Naive thymus-derived CD8-positive, alpha-beta T cell (primary cell): ENCODE results near the gene FHDC1. TPM values are rescaled to one million over a fixed set of nuclear protein-coding genes. Genes with fewer than 3 reads are reported as not detected.

Experiments
- ATAC-seq, 2 donors: fragments of 150-1000 bp; cut with Tn5 transposase in 1 of 2; sonication (Bioruptor Pico), chemical (Tn5 transposase) in 1 of 2; 1 replicate in 1 of 2; 2 replicates in 1 of 2; pipeline ENCODE4 v1.10.0; 2021; ENCODE audit warnings: mild to moderate bottlenecking in 2 of 2, moderate library complexity in 2 of 2
- POLR2A ChIA-PET: fragments of 350-600 bp; sonication (Branson Sonifier 250); formaldehyde crosslinking; loops from one replicate; lab custom pipeline; 2021; ENCODE audit warnings: antibody characterized with exemption; lab: Charles Lee
- DNase-seq, 10 donors: peaks; one replicate each; pipeline versions ENCODE4 v3.0.0 to v3.0.0-alpha.2; 2020 to 2022
- H3K27ac Mint-ChIP-seq, 10 donors: one replicate each; pipeline ENCODE4 v1.8.0; 2020 to 2022; ENCODE audit warnings: mild to moderate bottlenecking in 10 of 10, mixed read lengths in 10 of 10, moderate library complexity in 4 of 10, inconsistent platforms in 1 of 10
- H3K27me3 Mint-ChIP-seq, 5 donors: one replicate each; pipeline ENCODE4 v1.8.0; 2021 to 2022; ENCODE audit warnings: mixed read lengths in 5 of 5
- H3K36me3 Mint-ChIP-seq, 3 donors: one replicate each; pipeline ENCODE4 v1.8.0; 2020 to 2022; ENCODE audit warnings: mixed read lengths in 3 of 3, mild to moderate bottlenecking in 2 of 3, inconsistent platforms in 1 of 3
- H3K4me1 Mint-ChIP-seq, 4 donors: one replicate each; pipeline ENCODE4 v1.8.0; 2021 to 2022; ENCODE audit warnings: mixed read lengths in 4 of 4
- H3K4me3 Mint-ChIP-seq, 10 donors: one replicate each; pipeline ENCODE4 v1.8.0; 2020 to 2022; ENCODE audit warnings: mild to moderate bottlenecking in 10 of 10, mixed read lengths in 10 of 10, moderate library complexity in 6 of 10, inconsistent platforms in 1 of 10
- H3K9me3 Mint-ChIP-seq, 9 donors: one replicate each; pipeline ENCODE4 v1.8.0; 2020 to 2022; ENCODE audit warnings: mixed read lengths in 9 of 9, mild to moderate bottlenecking in 3 of 9, inconsistent platforms in 1 of 9, moderate library complexity in 1 of 9
- polyA plus RNA-seq, 3 donors: library from polyadenylated mRNA; unstranded; fragments of 300-500 nt; fragmentation: Illumina TruSeq; gene quantifications; one replicate each; pipeline ENCODE4 v1.2.3, GENCODE V29; 2021
- total RNA-seq, 8 experiments: library from RNA in 2 of 8; stranded (reverse) in 2 of 8; gene quantifications; one replicate each; pipeline ENCODE4 v1.2.3 and lab custom pipeline; 2021 to 2026

FHDC1 gene
- total and polyA plus RNA-seq, 5 experiments from 2014 or later: 0.09 to 0.39 (median 0.27) TPM; not detected in 2

GRCh38 chr4:152964335-152964734, 28.2 kb downstream of the FHDC1 start:
- H3K27me3 Mint-ChIP-seq: no peaks in the 10 kb centered on the region
- no peak for DNase-seq
- H3K36me3 Mint-ChIP-seq: no peaks in the 10 kb centered on the region
- POLR2A ChIA-PET: no interaction called here
- H3K27ac Mint-ChIP-seq: no peak overlapping the region
- H3K4me3 Mint-ChIP-seq: no peak overlapping the region
- H3K4me1 Mint-ChIP-seq: no peaks in the 10 kb centered on the region
- ATAC-seq: no peak
- H3K9me3 Mint-ChIP-seq: no peaks in the 10 kb centered on the region

GRCh38 chr4:152965611-152966010, 29.5 kb downstream of the FHDC1 start:
- Mint-ChIP-seq H3K27ac (no peak overlapping the region), H3K4me1 (no peaks in the 10 kb centered on the region), H3K4me3 (no peak overlapping the region), H3K36me3 (no peaks in the 10 kb centered on the region), H3K27me3 (no peaks in the 10 kb centered on the region), H3K9me3 (no peaks in the 10 kb centered on the region)
- POLR2A ChIA-PET: no interaction called here
- DNase-seq (no peak), ATAC-seq (no peak)

GRCh38 chr4:152967907-152968306, 31.8 kb downstream of the FHDC1 start:
- Mint-ChIP-seq H3K36me3 (no peaks in the 10 kb centered on the region), H3K4me3 (no peak overlapping the region), H3K4me1 (no peaks in the 10 kb centered on the region), H3K9me3 (no peaks in the 10 kb centered on the region), H3K27me3 (no peaks in the 10 kb centered on the region), H3K27ac (peak overlapping the region in 1 of 10 donors; percentile 4)
- ATAC-seq (no peak), DNase-seq (no peak)
- POLR2A ChIA-PET: no interaction called here

- ATAC-seq (no peak), DNase-seq (no peak)
- Mint-ChIP-seq H3K36me3 (no peaks in the 10 kb centered on the region), H3K9me3 (no peaks in the 10 kb centered on the region), H3K27me3 (no peaks in the 10 kb centered on the region), H3K27ac (no peak overlapping the region), H3K4me3 (no peak overlapping the region), H3K4me1 (no peaks in the 10 kb centered on the region)
- POLR2A ChIA-PET: no interaction called here
Measured at GRCh38 chr4:152968806-152969394, 32.8 kb downstream of the FHDC1 start.

GRCh38 chr4:152970102-152970820, 34.1 kb downstream of the FHDC1 start:
- H3K27ac Mint-ChIP-seq: no peak overlapping the region
- no peaks in the 10 kb centered on the region for H3K9me3 Mint-ChIP-seq
- POLR2A ChIA-PET: no interaction called here
- DNase-seq (no peak), ATAC-seq (no peak)
- H3K4me3 Mint-ChIP-seq: no peak overlapping the region
- H3K4me1 Mint-ChIP-seq: no peaks in the 10 kb centered on the region
- no peaks in the 10 kb centered on the region for H3K27me3 Mint-ChIP-seq
- H3K36me3 Mint-ChIP-seq: no peaks in the 10 kb centered on the region

GRCh38 chr4:152971053-152971452, 34.9 kb downstream of the FHDC1 start:
- no peak for DNase-seq
- Mint-ChIP-seq H3K36me3 (no peaks in the 10 kb centered on the region), H3K4me3 (no peak overlapping the region), H3K4me1 (no peaks in the 10 kb centered on the region), H3K27ac (no peak overlapping the region), H3K27me3 (no peaks in the 10 kb centered on the region), H3K9me3 (no peaks in the 10 kb centered on the region)
- POLR2A ChIA-PET: no interaction called here
- no peak for ATAC-seq

- H3K4me3 Mint-ChIP-seq: no peak overlapping the region
- no peak for ATAC-seq
- no peaks in the 10 kb centered on the region for H3K27me3 Mint-ChIP-seq
- POLR2A ChIA-PET: no interaction called here
- H3K36me3 Mint-ChIP-seq: no peaks in the 10 kb centered on the region
- no peaks in the 10 kb centered on the region for H3K9me3 Mint-ChIP-seq
- H3K27ac Mint-ChIP-seq: no peak overlapping the region
- no peaks in the 10 kb centered on the region for H3K4me1 Mint-ChIP-seq
- no peak for DNase-seq
Measured at GRCh38 chr4:152972821-152973628, 36.9 kb downstream of the FHDC1 start.

GRCh38 chr4:152973629-152974467, 37.7 kb downstream of the FHDC1 start:
- POLR2A ChIA-PET: no interaction called here
- Mint-ChIP-seq H3K4me1 (no peaks in the 10 kb centered on the region), H3K4me3 (no peak overlapping the region), H3K27ac (peak overlapping the region in 1 of 10 donors; percentile 73), H3K9me3 (no peaks in the 10 kb centered on the region), H3K36me3 (no peaks in the 10 kb centered on the region), H3K27me3 (no peaks in the 10 kb centered on the region)
- no peak for DNase-seq
- ATAC-seq: no peak

- Mint-ChIP-seq H3K36me3 (no peaks in the 10 kb centered on the region), H3K9me3 (no peaks in the 10 kb centered on the region), H3K4me3 (no peak overlapping the region), H3K27ac (peak overlapping the region in 1 of 10 donors; percentile 73), H3K4me1 (no peaks in the 10 kb centered on the region), H3K27me3 (no peaks in the 10 kb centered on the region)
- ATAC-seq (no peak), DNase-seq (no peak)
- POLR2A ChIA-PET: no interaction called here
Measured at GRCh38 chr4:152974468-152975379, 38.6 kb downstream of the FHDC1 start.

- POLR2A ChIA-PET: no interaction called here
- H3K4me3 Mint-ChIP-seq: no peak overlapping the region
Measured at GRCh38 chr4:152975380-152976211, 39.5 kb downstream of the FHDC1 start.

GRCh38 chr4:152976212-152976761, 40.2 kb downstream of the FHDC1 start:
- DNase-seq (no peak), ATAC-seq (no peak)
- H3K4me3 Mint-ChIP-seq: no peak overlapping the region
- no peak overlapping the region for H3K27ac Mint-ChIP-seq
- POLR2A ChIA-PET: no interaction called here
- no peaks in the 10 kb centered on the region for H3K36me3 Mint-ChIP-seq
- H3K27me3 Mint-ChIP-seq: no peaks in the 10 kb centered on the region
- H3K4me1 Mint-ChIP-seq: no peaks in the 10 kb centered on the region
- H3K9me3 Mint-ChIP-seq: no peaks in the 10 kb centered on the region

More at GRCh38 chr4:152975380-152976211, 39.5 kb downstream of the FHDC1 start:
- H3K4me1 Mint-ChIP-seq: no peaks in the 10 kb centered on the region
- H3K27me3 Mint-ChIP-seq: no peaks in the 10 kb centered on the region
- H3K9me3 Mint-ChIP-seq: no peaks in the 10 kb centered on the region
- H3K27ac Mint-ChIP-seq: no peak overlapping the region
- ATAC-seq: no peak
- H3K36me3 Mint-ChIP-seq: no peaks in the 10 kb centered on the region
- no peak for DNase-seq
